Measurements from ENCODE around the gene ATP13A5.
A peak's percentile ranks its signal among the peaks of the same experiment; 100 is the strongest.

ATP13A5 gene

DNA sequence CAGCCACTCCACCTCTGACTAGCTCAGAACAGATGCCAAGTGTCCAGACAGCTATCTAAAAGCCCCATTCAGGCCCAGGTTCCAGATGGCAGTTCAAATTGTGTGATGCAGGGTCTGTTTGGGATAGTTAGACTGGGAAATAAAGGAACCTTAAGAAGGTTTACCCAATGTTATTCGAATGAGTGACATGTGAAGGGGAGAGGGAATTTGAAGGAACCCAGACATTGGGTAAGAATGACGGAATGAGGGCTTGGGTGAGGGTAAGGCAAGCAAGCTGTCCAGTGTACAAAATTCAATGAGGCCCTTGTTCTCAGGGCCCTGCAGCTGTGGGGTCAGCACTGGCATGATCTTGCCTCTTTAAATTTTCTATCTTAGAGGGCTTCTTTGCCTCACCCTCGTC, 34.1 kb downstream of the ATP13A5 start:
- DNase-seq = no peak

DNA sequence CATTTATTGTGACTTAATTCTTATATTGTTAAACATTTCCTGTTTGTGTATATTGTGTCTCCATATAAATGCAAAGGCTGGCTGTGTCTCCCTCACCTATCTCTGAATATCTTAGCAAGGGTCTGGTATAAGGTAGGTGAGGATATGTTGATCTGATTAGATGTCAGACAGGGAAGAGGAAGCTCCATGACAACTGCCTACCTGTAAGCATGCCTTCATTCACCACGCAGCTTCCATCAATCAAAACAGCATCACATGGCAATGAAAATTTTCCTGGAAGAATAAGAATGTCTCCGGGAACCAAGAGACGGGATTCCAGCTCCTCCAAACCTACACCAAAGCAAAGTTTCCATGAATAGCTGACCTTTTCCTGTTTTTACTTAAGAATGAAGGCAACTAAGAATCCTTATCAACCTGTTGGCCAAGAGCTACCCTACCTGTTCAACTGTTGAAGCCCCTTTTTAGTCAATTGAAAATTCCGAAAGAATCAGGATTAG, 34.8 kb downstream of the ATP13A5 start:
- no peak for DNase-seq

DNA sequence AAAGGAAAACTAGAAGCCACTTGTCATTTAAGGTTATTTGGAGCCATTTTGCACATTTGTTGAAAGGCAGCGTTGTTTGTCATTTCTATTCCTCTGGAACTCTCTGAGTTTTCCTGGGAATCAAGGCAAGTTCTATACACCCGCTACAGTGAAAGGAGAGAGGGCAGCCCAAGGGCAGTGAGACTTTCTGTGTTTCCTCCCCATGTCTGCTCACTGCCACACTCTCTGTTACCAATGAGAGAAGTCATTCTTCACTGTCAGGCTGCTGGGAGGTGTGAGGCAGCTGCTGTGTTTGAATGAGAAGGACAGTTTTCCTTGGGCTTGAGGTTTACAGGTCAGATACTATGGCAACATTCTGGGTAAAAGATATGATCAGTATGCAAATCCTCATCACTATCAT, 36.0 kb downstream of the ATP13A5 start:
- DNase-seq = peak; percentile 1

GRCh38 chr3:193335031-193335430, 43.5 kb downstream of the ATP13A5 start:
- DNase-seq = no peak

DNA sequence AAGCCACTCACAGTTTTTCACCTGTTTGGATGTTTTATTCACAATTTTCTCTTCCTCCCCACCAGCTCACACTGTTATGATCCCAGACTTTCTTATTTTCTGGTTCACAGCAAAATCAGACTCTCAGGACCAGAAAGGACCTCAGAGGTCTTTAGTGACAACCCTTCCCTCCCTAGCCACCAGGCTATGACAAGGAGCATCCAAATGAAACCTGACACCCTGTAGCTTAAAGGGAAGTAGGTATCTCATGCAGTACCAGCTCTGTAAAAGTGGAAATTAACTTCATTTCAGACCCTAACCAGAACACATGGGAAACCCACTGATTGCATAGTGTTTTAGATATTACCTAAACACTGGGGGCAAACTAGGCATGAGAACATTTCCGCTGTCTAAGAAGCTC, 45.3 kb downstream of the ATP13A5 start:
- DNase-seq = no peak

- no peak for DNase-seq
Measured at GRCh38 chr3:193330555-193331204, 47.9 kb downstream of the ATP13A5 start.

DNA sequence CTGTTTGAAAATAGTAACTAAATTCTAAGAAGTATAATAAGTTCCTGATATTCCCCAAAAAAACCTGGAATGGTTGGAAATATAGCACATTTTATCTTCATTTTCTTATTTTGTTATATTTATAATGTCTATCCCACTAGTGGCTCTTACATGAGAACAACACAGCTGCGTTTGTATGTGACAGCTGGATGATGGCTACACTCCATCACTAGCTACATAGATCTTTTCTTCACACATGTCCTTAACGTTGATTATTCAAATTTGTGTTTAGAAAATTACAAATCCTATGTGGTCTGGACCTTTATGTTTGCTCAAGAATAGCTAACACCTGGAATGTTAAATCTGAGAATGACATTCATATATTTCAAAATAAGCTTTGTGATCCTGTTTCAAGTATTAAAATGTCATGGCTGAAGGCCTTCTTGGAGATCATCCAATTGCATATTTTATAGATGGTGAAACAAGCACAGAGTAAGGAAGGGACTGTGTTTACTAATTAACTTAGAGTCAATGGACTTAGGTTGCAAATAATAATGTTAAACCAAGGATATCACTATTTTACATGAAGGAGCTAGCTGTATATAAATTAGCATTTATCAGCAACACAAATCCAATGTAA, 60.8 kb downstream of the ATP13A5 start:
- DNase-seq = no peak

GRCh38 chr3:193314161-193314560, 64.4 kb downstream of the ATP13A5 start:
- no peak for DNase-seq

- DNase-seq = no peak
Measured at GRCh38 chr3:193313061-193313958, 65.2 kb downstream of the ATP13A5 start.

- no peak for DNase-seq
Measured at GRCh38 chr3:193310914-193311723, 67.4 kb downstream of the ATP13A5 start.

DNA sequence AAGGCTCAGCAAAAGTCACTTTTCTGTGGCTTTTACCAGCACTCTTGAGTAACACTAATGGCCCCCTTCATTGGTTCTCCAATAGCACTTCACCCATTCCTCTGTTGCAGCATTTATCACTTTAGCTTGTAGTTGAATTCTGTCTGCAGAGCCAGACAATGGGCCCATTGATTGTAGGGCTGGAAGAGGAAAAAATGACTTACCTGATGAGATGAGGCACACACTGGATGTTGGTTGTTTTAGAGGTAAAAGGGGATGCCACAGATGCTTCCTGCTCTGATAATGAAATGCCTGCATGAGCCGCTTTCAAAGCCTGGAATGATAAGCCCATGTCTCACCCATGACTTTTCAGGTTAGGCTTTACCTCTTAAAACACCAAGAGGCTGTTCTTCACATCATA, 73.2 kb downstream of the ATP13A5 start:
- DNase-seq = no peak

DNA sequence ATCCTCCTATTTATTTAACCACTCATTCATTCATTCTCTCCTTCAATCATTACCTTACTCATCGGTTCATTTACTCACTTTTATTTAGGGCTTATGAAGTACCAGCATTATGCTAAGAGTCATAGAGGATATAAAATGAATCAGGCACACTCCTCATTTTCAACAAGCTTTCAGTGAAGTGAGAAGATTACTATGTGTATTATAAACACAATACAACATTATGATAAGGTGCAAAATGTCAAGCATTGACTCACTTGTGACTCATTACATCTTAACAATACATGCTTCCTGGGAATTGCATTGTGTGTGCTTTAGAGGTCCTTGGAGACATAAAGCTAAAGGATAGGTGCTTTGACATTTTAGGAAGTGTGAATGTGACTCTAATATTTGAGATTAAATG, 77.1 kb downstream of the ATP13A5 start:
- no peak for DNase-seq

DNA sequence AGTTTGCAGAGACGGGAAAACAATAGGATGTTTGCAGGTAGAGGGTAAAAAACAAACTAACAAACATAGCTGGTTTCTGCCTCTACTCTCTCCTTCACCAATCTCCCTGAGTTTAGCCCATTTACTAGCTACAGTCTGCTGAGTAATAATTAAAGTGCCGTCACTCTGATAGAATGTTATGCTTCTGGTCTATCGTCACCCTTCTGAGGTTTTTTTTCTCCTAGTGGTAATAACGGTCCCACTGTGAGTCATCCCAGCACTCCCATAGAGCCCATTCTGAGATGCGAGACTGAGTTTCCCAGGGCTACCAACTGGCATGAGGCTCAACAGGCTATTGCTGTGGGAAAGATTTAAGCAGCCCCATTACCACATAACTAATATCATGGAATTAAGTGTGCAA, 81.1 kb downstream of the ATP13A5 start:
- no peak for DNase-seq

GRCh38 chr3:193295985-193296384, 82.6 kb downstream of the ATP13A5 start:
- no peak for DNase-seq

DNA sequence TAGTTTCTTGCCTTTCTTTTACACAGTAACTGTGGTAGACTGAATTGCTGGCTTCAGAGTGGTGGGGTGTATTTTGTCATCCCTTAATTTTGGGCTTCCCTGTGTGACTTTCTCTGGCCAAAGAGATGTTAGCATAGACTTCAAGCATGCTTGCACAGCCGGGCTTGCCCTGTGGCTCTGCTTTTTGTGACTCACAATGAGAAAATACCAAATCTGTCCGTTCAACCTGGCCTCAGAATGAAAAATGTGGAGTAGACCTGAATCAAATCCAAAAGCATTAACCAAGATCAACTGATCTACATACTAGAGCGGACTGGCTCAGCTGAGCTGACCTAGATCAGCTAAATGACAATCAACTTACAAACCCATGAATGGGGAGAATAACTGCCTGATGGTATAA, 86.2 kb downstream of the ATP13A5 start:
- DNase-seq = no peak

DNA sequence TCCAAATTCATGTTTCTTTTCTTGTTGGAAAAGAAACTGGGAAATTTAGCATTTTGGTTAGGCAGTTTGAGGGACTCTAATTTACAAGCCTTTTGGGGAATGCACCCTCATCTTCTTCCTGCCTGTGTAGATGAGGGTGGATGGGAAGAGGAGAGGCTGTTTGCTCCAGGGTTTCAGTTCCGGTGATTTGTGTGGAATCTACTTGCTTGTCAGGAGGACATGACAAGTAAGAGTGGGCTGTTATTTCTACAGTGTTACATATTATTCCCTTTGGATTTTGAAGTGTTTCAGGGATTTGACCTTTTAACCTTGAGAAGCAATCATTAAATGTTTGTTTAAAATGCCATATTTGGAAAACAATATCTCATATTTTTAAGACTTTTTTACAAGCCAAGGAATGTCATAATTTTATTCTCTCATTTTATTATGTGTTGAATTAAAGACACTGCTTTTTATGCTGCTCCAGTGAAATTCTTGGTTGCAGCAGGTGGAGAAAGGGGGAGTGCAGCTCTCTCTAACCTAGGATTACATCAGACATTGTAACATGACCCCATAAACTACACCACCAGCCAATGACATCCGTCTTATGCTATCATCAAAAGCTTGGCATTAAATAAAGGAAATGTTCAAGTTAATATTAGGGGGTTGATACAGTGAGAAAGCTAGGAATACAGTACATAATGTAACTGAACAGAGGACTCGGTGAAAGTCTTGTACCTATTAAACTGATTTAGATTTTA, 107.3 kb downstream of the ATP13A5 start:
- DNase-seq = no peak

- no peak for DNase-seq
Measured at GRCh38 chr3:193270451-193270850, 108.1 kb downstream of the ATP13A5 start.

DNA sequence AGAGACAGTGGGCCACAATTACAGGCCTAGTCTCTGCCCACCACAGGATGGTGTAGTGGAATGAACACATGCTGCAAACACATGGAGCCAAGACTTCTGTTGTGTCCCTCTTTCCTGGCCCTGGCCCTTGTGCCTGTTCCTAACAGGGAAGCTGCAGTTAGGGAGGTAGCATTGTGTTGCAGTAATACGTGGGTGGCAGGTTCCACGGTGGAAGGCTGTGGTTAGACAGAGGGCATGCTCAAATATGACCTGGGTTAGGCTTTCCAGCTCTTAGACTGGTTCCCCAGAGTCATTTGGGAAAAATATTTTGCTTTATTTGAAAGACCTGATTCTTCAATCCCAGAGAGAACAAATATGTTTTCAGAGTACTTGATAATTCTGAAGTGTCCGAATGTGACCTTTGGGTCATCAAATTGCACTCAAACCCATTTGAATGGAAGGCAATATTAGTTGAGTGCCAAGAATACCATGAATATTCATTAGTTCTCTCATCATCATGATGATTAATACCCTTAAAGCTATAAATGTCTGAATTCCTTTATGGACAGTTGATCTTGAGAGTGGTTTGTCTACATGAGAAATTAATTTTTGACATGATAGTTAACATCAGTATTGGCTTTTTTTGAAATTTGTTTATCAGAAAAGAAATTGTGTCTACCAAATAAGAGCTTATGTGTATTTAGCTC, 109.1 kb downstream of the ATP13A5 start:
- DNase-seq = no peak

- DNase-seq = no peak
Measured at GRCh38 chr3:193262707-193263106, 115.8 kb downstream of the ATP13A5 start.

- no peak for DNase-seq
Measured at GRCh38 chr3:193261970-193262369, 116.6 kb downstream of the ATP13A5 start.

DNA sequence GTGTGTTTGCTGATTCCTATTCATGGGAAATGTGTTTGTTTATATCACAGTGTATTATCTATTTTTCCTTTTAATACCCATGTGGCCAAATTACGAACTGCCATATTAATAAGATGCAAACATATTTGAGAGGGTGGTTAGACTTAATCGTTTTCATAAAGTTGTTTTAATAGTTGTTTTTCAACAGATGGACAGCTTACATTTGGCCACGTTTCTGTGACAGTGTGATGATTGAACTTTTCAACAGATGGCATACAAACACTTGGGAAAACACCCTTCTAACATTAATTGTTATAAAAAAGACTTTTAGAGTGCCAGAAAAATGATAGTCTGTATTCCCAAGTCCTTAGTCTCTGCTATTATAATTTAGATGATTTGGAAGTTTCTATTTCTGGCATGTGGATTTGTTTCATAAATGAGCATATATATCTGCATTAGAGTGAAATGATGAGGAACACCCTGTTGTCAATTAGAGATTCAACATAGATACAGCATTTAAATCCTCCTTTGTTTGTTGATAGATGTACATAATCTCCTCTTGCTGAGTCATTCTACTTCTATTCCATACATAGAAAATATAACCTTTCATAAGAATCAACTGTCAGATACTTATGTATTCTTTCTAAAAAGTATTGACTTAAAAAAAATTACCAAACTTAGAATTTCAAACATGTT, 124.4 kb downstream of the ATP13A5 start:
- DNase-seq = no peak

All from OCI-M1 (cell line).